H1 (cell line): ENCODE results near the gene PCDH9. TPM values are rescaled to one million over a fixed set of nuclear protein-coding genes. Genes with fewer than 3 reads are reported as not detected.

Experiments used
- CTCF ChIA-PET: fragments of 300-600 bp; sonication (Branson Sonifier 250); formaldehyde crosslinking; loops from one replicate; lab custom pipeline; 2021; ENCODE audit not compliant: partially characterized antibody; lab: Charles Lee
- POLR2A ChIA-PET: fragments of 300-600 bp; sonication (Branson Sonifier 250); formaldehyde crosslinking; loops from one replicate; lab custom pipeline; 2021; ENCODE audit warnings: inconsistent platforms; ENCODE audit not compliant: partially characterized antibody; lab: Charles Lee
- DNase-seq, 2 experiments: peaks; one replicate each; pipeline versions ENCODE4 v3.0.0 to v3.0.0-alpha.2; 2010 to 2022; ENCODE audit warnings: low spot score in 2 of 2, low read depth in 1 of 2, mixed read lengths in 1 of 2
- FAIRE-seq: peaks from 2 replicates; lab custom pipeline; 2011; peaks lifted over from hg19 to GRCh38; lab: Jason Lieb, UNC
- H2AFZ ChIP-seq: 2 replicates; pipeline ENCODE4 v1.8.1; 2012; ENCODE audit warnings: low read length, inconsistent platforms
- H2AK5ac ChIP-seq: 2 replicates; pipeline ENCODE4 v1.6.1; 2013; ENCODE audit warnings: low read depth, low read length
- H2BK120ac ChIP-seq: replicated peaks from 2 replicates; pipeline ENCODE3; 2013; ENCODE audit warnings: low read depth, low read length, inconsistent platforms
- H2BK12ac ChIP-seq: 2 replicates; pipeline ENCODE4 v1.6.1; 2013; ENCODE audit warnings: low read depth, low read length
- H2BK15ac ChIP-seq: 2 replicates; pipeline ENCODE4 v1.6.1; 2013; ENCODE audit warnings: low read length
- H2BK20ac ChIP-seq: 2 replicates; pipeline ENCODE4 v1.6.1; 2013; ENCODE audit warnings: low read length
- H2BK5ac ChIP-seq: 2 replicates; pipeline ENCODE4 v1.6.1; 2013; ENCODE audit warnings: low read depth, low read length
- H3K14ac ChIP-seq: 2 replicates; pipeline ENCODE4 v1.6.1; 2013; ENCODE audit warnings: inconsistent platforms; ENCODE audit not compliant: insufficient read length
- H3K18ac ChIP-seq: 2 replicates; pipeline ENCODE4 v1.6.1; 2013; ENCODE audit warnings: low read length; ENCODE audit errors: extremely low read depth
- H3K23ac ChIP-seq: 2 replicates; pipeline ENCODE4 v1.6.1; 2013; ENCODE audit warnings: inconsistent platforms; ENCODE audit not compliant: insufficient read length
- H3K23me2 ChIP-seq: 2 replicates; pipeline ENCODE4 v1.6.1; 2013; ENCODE audit warnings: low read depth, low read length
- H3K27ac ChIP-seq: 2 replicates; pipeline ENCODE4 v1.6.1; 2011; ENCODE audit warnings: low read depth, low read length, inconsistent platforms
- H3K27me3 ChIP-seq, 4 experiments: replicated peaks in 1 of 4; 1 replicate in 1 of 4; 2 replicates in 3 of 4; pipeline versions ENCODE4 v1.6.1 to v1.8.1; 2011 to 2013; ENCODE audit warnings: low read length in 3 of 4, mild to moderate bottlenecking in 3 of 4, inconsistent platforms in 2 of 4, mixed read lengths in 2 of 4, moderate library complexity in 1 of 4; ENCODE audit not compliant: control insufficient read depth in 3 of 4, insufficient read depth in 3 of 4; ENCODE audit errors: extremely low read depth in 1 of 4
- H3K36me3 ChIP-seq, 4 experiments: 2 replicates each; pipeline versions ENCODE4 v1.6.1 to v1.8.1; 2011 to 2013; ENCODE audit warnings: mild to moderate bottlenecking in 4 of 4, low read length in 3 of 4, moderate library complexity in 2 of 4, control low read depth in 1 of 4, inconsistent platforms in 1 of 4; ENCODE audit not compliant: insufficient read depth in 4 of 4, control insufficient read depth in 2 of 4
- H3K4ac ChIP-seq: replicated peaks from 2 replicates; pipeline ENCODE3; 2013; ENCODE audit warnings: low read length, low read depth, mixed read lengths, inconsistent platforms; ENCODE audit not compliant: insufficient read length
- H3K4me1 ChIP-seq, 4 experiments: replicated peaks in 1 of 4; 1 replicate in 1 of 4; 2 replicates in 3 of 4; pipeline versions ENCODE4 v1.6.1 to v1.8.1; 2011 to 2013; ENCODE audit warnings: low read length in 3 of 4, inconsistent platforms in 2 of 4, mixed read lengths in 1 of 4; ENCODE audit not compliant: insufficient read depth in 4 of 4, control insufficient read depth in 3 of 4
- H3K4me2 ChIP-seq, 2 experiments: 2 replicates each; pipeline versions ENCODE4 v1.6.1 to v1.8.1; 2011 to 2013; ENCODE audit warnings: low read depth in 2 of 2, low read length in 2 of 2, control low read depth in 1 of 2, inconsistent platforms in 1 of 2, mild to moderate bottlenecking in 1 of 2; ENCODE audit not compliant: insufficient read depth in 1 of 2
- H3K4me3 ChIP-seq, 4 experiments: fragments of 200-600, 300-600 bp in 1 of 4; sonication (generic), shearing (Covaris generic), sonication (Bioruptor Twin) in 1 of 4; 2 replicates each; pipeline versions ENCODE4 v1.5.1 to v1.8.1; 2011 to 2016; ENCODE audit warnings: low read length in 4 of 4, low read depth in 3 of 4, control low read depth in 2 of 4, inconsistent platforms in 2 of 4, mild to moderate bottlenecking in 2 of 4, mixed read lengths in 1 of 4, moderate library complexity in 1 of 4; ENCODE audit not compliant: insufficient read depth in 2 of 4; ENCODE audit errors: extremely low read depth in 1 of 4
- H3K56ac ChIP-seq: replicated peaks from 2 replicates; pipeline ENCODE3; 2013; ENCODE audit warnings: low read depth, mild to moderate bottlenecking, mixed read lengths, low read length, inconsistent platforms; ENCODE audit not compliant: insufficient read length
- H3K79me1 ChIP-seq: 2 replicates; pipeline ENCODE4 v1.6.1; 2013; ENCODE audit warnings: low read depth, low read length, control low read depth
- H3K79me2 ChIP-seq, 2 experiments: 2 replicates each; pipeline versions ENCODE4 v1.6.1 to v1.8.1; 2012 to 2013; ENCODE audit warnings: low read length in 2 of 2, mild to moderate bottlenecking in 2 of 2, inconsistent platforms in 1 of 2; ENCODE audit not compliant: insufficient read depth in 2 of 2, control insufficient read depth in 1 of 2
- H3K9ac ChIP-seq, 4 experiments: replicated peaks in 1 of 4; 1 replicate in 1 of 4; 2 replicates in 3 of 4; pipeline versions ENCODE4 v1.6.1 to v1.8.1; 2011 to 2013; ENCODE audit warnings: low read depth in 3 of 4, low read length in 3 of 4, control low read depth in 2 of 4, mild to moderate bottlenecking in 2 of 4, moderate library complexity in 2 of 4, inconsistent platforms in 1 of 4; ENCODE audit errors: extremely low read depth in 1 of 4
- H3K9me3 ChIP-seq, 2 experiments: 2 replicates each; pipeline versions ENCODE4 v1.6.1 to v1.8.1; 2012 to 2013; ENCODE audit warnings: mild to moderate bottlenecking in 2 of 2, moderate library complexity in 2 of 2, control low read depth in 1 of 2, inconsistent platforms in 1 of 2, low read depth in 1 of 2, low read length in 1 of 2, mixed read lengths in 1 of 2; ENCODE audit not compliant: insufficient read depth in 2 of 2
- H4K20me1 ChIP-seq, 2 experiments: replicated peaks in 1 of 2; 2 replicates each; pipeline versions ENCODE3 to v1.8.1; 2011 to 2013; ENCODE audit warnings: inconsistent platforms in 2 of 2, low read length in 2 of 2, mild to moderate bottlenecking in 1 of 2; ENCODE audit not compliant: insufficient read depth in 2 of 2, control insufficient read depth in 1 of 2
- H4K5ac ChIP-seq: 2 replicates; pipeline ENCODE4 v1.6.1; 2013; ENCODE audit warnings: low read length, low read depth, mixed read lengths, inconsistent platforms; ENCODE audit not compliant: insufficient read length
- H4K8ac ChIP-seq: 2 replicates; pipeline ENCODE4 v1.8.0; 2013; ENCODE audit warnings: mild to moderate bottlenecking, moderate library complexity, low read length, inconsistent platforms; ENCODE audit not compliant: insufficient read depth; ENCODE audit errors: extremely low read depth
- H4K91ac ChIP-seq: replicated peaks from 2 replicates; pipeline ENCODE3; 2013; ENCODE audit warnings: low read length, mixed read lengths, inconsistent platforms; ENCODE audit not compliant: insufficient read length
- CHD1 ChIP-seq: IDR thresholded peaks from 2 replicates; pipeline ENCODE4 v1.6.1; 2012; ENCODE audit warnings: low read depth, low read length, improper control_type of control experiment
- CREB1 ChIP-seq: IDR thresholded peaks from 2 replicates; pipeline ENCODE4 v1.6.1; 2012; ENCODE audit warnings: inconsistent platforms
- HDAC6 ChIP-seq: IDR thresholded peaks from one replicate; pipeline ENCODE4 v1.7.1; 2012; ENCODE audit warnings: low read depth, mild to moderate bottlenecking, inconsistent platforms, low read length, moderate library complexity
- ZNF274 ChIP-seq: IDR thresholded peaks from 2 replicates; pipeline ENCODE4 v1.7.0; 2012; ENCODE audit warnings: low read length, borderline replicate concordance; ENCODE audit errors: extremely low read depth
- WGBS, 2 experiments: shearing (Covaris generic) in 1 of 2; methylation state at CpG; one replicate each; pipeline versions ENCODE4 v1.1.6 to v1.1.7; 2013 to 2015; ENCODE audit warnings: low lambda C conversion rate in 2 of 2, mixed read lengths in 2 of 2, inconsistent platforms in 1 of 2, low coverage in 1 of 2, missing lambda C conversion rate in 1 of 2; ENCODE audit not compliant: insufficient replicate concordance in 2 of 2, insufficient coverage in 1 of 2, insufficient read length in 1 of 2; ENCODE audit errors: extremely low coverage in 1 of 2, missing lambda C conversion rate in 1 of 2; 5-methylcytosine and 5-hydroxymethylcytosine counted together
- polyA plus RNA-seq, 7 experiments: library from polyadenylated mRNA; depleted of rRNA in 3 of 7; stranded (reverse) in 5 of 7; unstranded in 2 of 7; fragments of >200 nt in 5 of 7; fragments of 200-250 nt in 2 of 7; gene quantifications; 1 replicate in 5 of 7; 2 replicates in 1 of 7; 4 replicates in 1 of 7; pipeline versions ENCODE4 v1.2.1 to v1.2.3, GENCODE V29; 2011 to 2013; ENCODE audit warnings: missing spikeins in 2 of 7, mixed read lengths in 2 of 7
- total RNA-seq: library from RNA; stranded (reverse); fragmentation: NEBNext Ultra II Directional; extraction: Animal tissue kit (Norgen Biotek cat#: 25700); gene quantifications from 2 replicates; pipeline ENCODE4 v1.2.1, GENCODE V29; 2021
- TF ChIP-seq, protein P1 (sequence below): IDR thresholded peaks from 2 replicates; pipeline ENCODE4 v1.6.1; 2012; ENCODE audit warnings: low read length, inconsistent platforms

The PCDH9 gene
- total and polyA plus RNA-seq, 2 of the 8 experiments (the other 6 are each of a cell fraction or from before 2014, with no cell fraction given), result 0.12 to 0.60 TPM

DNA sequence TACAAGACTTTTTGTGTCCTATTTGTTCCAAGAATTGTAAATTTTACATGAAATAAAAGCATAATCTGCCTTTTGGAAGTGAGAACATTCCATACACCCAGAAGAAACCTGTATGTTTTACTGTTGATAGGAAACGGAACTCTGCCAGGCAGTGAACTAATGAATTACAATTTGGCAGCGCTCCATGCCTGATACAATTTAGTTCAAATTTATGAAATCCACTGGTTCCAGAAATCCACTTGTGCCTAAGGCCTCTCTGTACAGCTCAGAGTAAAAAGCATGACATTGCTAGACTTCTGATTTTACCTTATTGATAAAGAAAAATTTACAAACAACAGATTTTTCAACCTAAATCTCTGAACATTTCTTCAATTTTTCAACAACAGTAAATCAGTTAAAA, 78.1 kb downstream of the PCDH9 start:
- Histone ChIP-seq H3K23me2 (no peaks in the 10 kb centered on the region), H2AFZ (no peak overlapping the region), H3K79me1 (no peaks in the 10 kb centered on the region), H3K4me1 (peaks cover 0 to 4% (median 1%) of the 10 kb centered on the region in 4 experiments; a peak in 2 of 7 replicates), H3K27ac (no peak overlapping the region), H3K4me2 (no peak overlapping the region), H3K18ac (no peak overlapping the region), H3K56ac (no peak overlapping the region), H2BK20ac (no peak overlapping the region), H4K91ac (no peak overlapping the region), H4K8ac (no peak overlapping the region), H2BK120ac (no peak overlapping the region), H2AK5ac (no peak overlapping the region), H3K9me3 (no peaks in the 10 kb centered on the region), H2BK5ac (no peak overlapping the region), H3K27me3 (no peaks in the 10 kb centered on the region), H3K9ac (no peak overlapping the region), H4K20me1 (no peaks in the 10 kb centered on the region), H4K5ac (no peak overlapping the region), H3K36me3 (no peaks in the 10 kb centered on the region)
- DNase-seq, result no peak
- CTCF ChIA-PET, result interaction anchor here (0.8 kb wide), 2 partner anchors 17 to 97 kb away, joined by 3 to 4 read pairs; no protein-coding TSS in a partner anchor
- no peak for TF ChIP-seq CREB1
- TF ChIP-seq CHD1, result no peak
- TF ChIP-seq, protein P1, sequence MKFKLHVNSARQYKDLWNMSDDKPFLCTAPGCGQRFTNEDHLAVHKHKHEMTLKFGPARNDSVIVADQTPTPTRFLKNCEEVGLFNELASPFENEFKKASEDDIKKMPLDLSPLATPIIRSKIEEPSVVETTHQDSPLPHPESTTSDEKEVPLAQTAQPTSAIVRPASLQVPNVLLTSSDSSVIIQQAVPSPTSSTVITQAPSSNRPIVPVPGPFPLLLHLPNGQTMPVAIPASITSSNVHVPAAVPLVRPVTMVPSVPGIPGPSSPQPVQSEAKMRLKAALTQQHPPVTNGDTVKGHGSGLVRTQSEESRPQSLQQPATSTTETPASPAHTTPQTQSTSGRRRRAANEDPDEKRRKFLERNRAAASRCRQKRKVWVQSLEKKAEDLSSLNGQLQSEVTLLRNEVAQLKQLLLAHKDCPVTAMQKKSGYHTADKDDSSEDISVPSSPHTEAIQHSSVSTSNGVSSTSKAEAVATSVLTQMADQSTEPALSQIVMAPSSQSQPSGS, result no peak
- TF ChIP-seq HDAC6, result no peak
- no peak for TF ChIP-seq ZNF274
- TF ChIP-seq, all 59 proteins: peak for 0
- Histone ChIP-seq H2BK12ac (no peak overlapping the region), H3K79me2 (no peaks in the 10 kb centered on the region), H3K23ac (no peak overlapping the region), H3K14ac (no peak overlapping the region), H3K4ac (no peak overlapping the region), H3K4me3 (no peak overlapping the region), H2BK15ac (no peak overlapping the region)
- FAIRE-seq, result no peak
- WGBS, 2 experiments, result 93% methylated on average over 2 of the region's 2 CpGs; no CpG with 5 or more reads in 1 of the 2 experiments
- POLR2A ChIA-PET, result no interaction called here
